ENCODE measurements around the gene SLC20A1. TPM values are rescaled to one million over a fixed set of nuclear protein-coding genes. Genes with fewer than 3 reads are reported as not detected.
A peak's percentile ranks its signal among the peaks of the same experiment; 100 is the strongest.

Gene SLC20A1
- total RNA-seq, 1 donor = 96.3 TPM

GRCh38 chr2:112679484-112679883, 33.7 kb downstream of the SLC20A1 start:
- peak overlapping the region; percentile 4 for H2AFZ ChIP-seq (ENCODE audit: low read length)
- no peaks in the 10 kb centered on the region for H3K27me3 ChIP-seq (ENCODE audit: insufficient read depth, low read length)
- H3K4me2 ChIP-seq (ENCODE audit: insufficient read depth, low read length) = peak overlapping the region; percentile 8
- no peaks in the 10 kb centered on the region for H4K20me1 ChIP-seq (ENCODE audit: insufficient read depth, low read length)
- no peak overlapping the region for H3K27ac ChIP-seq (ENCODE audit: low read depth, low read length)
- H3K4me3 ChIP-seq (ENCODE audit: insufficient read depth, low read length) = no peak overlapping the region
- no peaks in the 10 kb centered on the region for H3K9me3 ChIP-seq (ENCODE audit: low read depth, low read length)
- no peaks in the 10 kb centered on the region for H3K36me3 ChIP-seq (ENCODE audit: insufficient read depth, low read length)
- peak; percentile 88 for DNase-seq (ENCODE audit: insufficient read length, low spot score, missing footprints)
- no peaks in the 10 kb centered on the region for H3K79me2 ChIP-seq (ENCODE audit: insufficient read depth, low read length)
- peaks cover 11% of the 10 kb centered on the region for H3K4me1 ChIP-seq (ENCODE audit: insufficient read depth, low read length)
- no peak for TF ChIP-seq CTCF (IDR thresholded peaks at IDR 0.05; ENCODE audit: extremely low read depth, low read depth, low read length)

- Histone ChIP-seq H3K9me3 (ENCODE audit: low read depth, low read length) (no peaks in the 10 kb centered on the region), H4K20me1 (ENCODE audit: insufficient read depth, low read length) (no peaks in the 10 kb centered on the region), H3K4me3 (ENCODE audit: insufficient read depth, low read length) (peak overlapping the region; percentile 13), H3K27ac (ENCODE audit: low read depth, low read length) (no peak overlapping the region), H3K27me3 (ENCODE audit: insufficient read depth, low read length) (no peaks in the 10 kb centered on the region), H2AFZ (ENCODE audit: low read length) (peak overlapping the region; percentile 23), H3K36me3 (ENCODE audit: insufficient read depth, low read length) (no peaks in the 10 kb centered on the region), H3K4me2 (ENCODE audit: insufficient read depth, low read length) (peak overlapping the region; percentile 24), H3K4me1 (ENCODE audit: insufficient read depth, low read length) (peaks cover 11% of the 10 kb centered on the region), H3K79me2 (ENCODE audit: insufficient read depth, low read length) (no peaks in the 10 kb centered on the region)
- DNase-seq (ENCODE audit: insufficient read length, low spot score, missing footprints) = peak; percentile 21
- no peak for TF ChIP-seq CTCF (IDR thresholded peaks at IDR 0.05; ENCODE audit: extremely low read depth, low read depth, low read length)
Measured at GRCh38 chr2:112680666-112681101, 34.9 kb downstream of the SLC20A1 start.

- Histone ChIP-seq H3K27ac (ENCODE audit: low read depth, low read length) (no peak overlapping the region), H2AFZ (ENCODE audit: low read length) (no peak overlapping the region), H4K20me1 (ENCODE audit: insufficient read depth, low read length) (no peaks in the 10 kb centered on the region), H3K9me3 (ENCODE audit: low read depth, low read length) (no peaks in the 10 kb centered on the region), H3K79me2 (ENCODE audit: insufficient read depth, low read length) (no peaks in the 10 kb centered on the region), H3K36me3 (ENCODE audit: insufficient read depth, low read length) (no peaks in the 10 kb centered on the region), H3K4me2 (ENCODE audit: insufficient read depth, low read length) (no peak overlapping the region), H3K4me1 (ENCODE audit: insufficient read depth, low read length) (peaks cover 11% of the 10 kb centered on the region), H3K4me3 (ENCODE audit: insufficient read depth, low read length) (no peak overlapping the region), H3K27me3 (ENCODE audit: insufficient read depth, low read length) (no peaks in the 10 kb centered on the region)
- peak; percentile 35 for DNase-seq (ENCODE audit: insufficient read length, low spot score, missing footprints)
- no peak for TF ChIP-seq CTCF (IDR thresholded peaks at IDR 0.05; ENCODE audit: extremely low read depth, low read depth, low read length)
Measured at GRCh38 chr2:112682101-112682500, 36.4 kb downstream of the SLC20A1 start.

GRCh38 chr2:112683550-112684414, 38.0 kb downstream of the SLC20A1 start:
- Histone ChIP-seq H4K20me1 (ENCODE audit: insufficient read depth, low read length) (no peaks in the 10 kb centered on the region), H3K4me3 (ENCODE audit: insufficient read depth, low read length) (no peak overlapping the region), H3K9me3 (ENCODE audit: low read depth, low read length) (no peaks in the 10 kb centered on the region), H3K27ac (ENCODE audit: low read depth, low read length) (no peak overlapping the region), H3K27me3 (ENCODE audit: insufficient read depth, low read length) (no peaks in the 10 kb centered on the region), H3K79me2 (ENCODE audit: insufficient read depth, low read length) (no peaks in the 10 kb centered on the region), H3K4me1 (ENCODE audit: insufficient read depth, low read length) (peaks cover 18% of the 10 kb centered on the region), H2AFZ (ENCODE audit: low read length) (no peak overlapping the region), H3K36me3 (ENCODE audit: insufficient read depth, low read length) (no peaks in the 10 kb centered on the region), H3K4me2 (ENCODE audit: insufficient read depth, low read length) (no peak overlapping the region)
- TF ChIP-seq CTCF (IDR thresholded peaks at IDR 0.05; ENCODE audit: extremely low read depth, low read depth, low read length) = no peak
- DNase-seq (ENCODE audit: insufficient read length, low spot score, missing footprints) = peak; percentile 70
